Epithelial cell of umbilical artery (primary cell): ENCODE data around the gene TIMM29. TPM values are rescaled to one million over a fixed set of nuclear protein-coding genes. Genes with fewer than 3 reads are reported as not detected.

Source experiments
- total RNA-seq: library from RNA; depleted of rRNA; stranded (reverse); fragments of >200 nt; gene quantifications from 2 replicates; pipeline ENCODE4 v1.2.3, GENCODE V29; 2014

The TIMM29 gene
- total RNA-seq: 36.2 and 38.7 TPM in 2 replicates

GRCh38 chr19:10928563-10929401 lies at the start of gene TIMM29, which contains the start of gene YIPF2:
Gene TIMM29, plus strand, starts transcription at chr19:10928811. Its CDS starts 12 bp downstream, at chr19:10928823.
Gene YIPF2, minus strand, starts transcription at chr19:10928639. Its CDS starts 229 bp downstream, at chr19:10928410.

DNA sequence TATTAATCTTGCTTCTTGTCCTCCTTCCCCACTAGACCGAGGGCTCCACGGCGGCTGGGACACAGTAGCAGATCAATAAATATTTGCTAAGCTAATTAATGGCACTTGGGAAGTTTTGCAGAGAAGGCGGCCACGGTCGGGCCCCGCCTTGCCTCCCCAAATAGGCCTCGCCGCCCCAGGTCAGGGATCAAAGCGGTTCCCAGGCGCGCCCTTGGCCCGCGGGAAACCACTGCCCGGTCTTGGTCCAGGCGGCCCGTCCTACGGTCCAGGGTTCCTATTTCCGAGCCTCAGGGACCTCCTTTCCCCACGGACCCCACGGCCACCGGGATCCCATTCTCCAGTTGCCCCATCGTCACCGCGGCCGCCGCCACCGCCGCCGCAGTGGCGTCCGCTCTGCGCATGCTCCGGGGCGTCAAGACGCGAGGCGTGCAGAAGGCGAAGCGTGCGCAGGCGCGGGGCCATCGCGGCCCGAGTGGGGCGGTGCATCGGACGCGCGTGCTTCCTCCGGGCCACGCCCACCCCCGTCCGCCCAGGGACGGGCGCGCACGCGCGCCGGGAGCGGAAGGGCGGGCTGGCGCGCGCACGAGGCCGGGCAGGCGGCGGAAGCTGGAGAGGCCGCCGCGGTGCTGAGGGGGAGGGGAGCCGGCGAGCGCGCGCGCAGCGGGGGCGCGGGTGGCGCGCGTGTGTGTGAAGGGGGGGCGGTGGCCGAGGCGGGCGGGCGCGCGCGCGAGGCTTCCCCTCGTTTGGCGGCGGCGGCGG lies 31.9 kb downstream of the TIMM29 start, which contains the start of gene SMARCA4:
Gene SMARCA4 (plus strand): TSS at position 717 of the 759 bp plus-strand sequence. CDS start 23,122 bp downstream, outside the sequence.

Other genes with a start within 250 kb of the TIMM29 start
- gene QTRT1, start 227.4 kb upstream of the TIMM29 start, total RNA-seq: 34.1 and 48.0 TPM in 2 replicates
- gene DNM2, start 210.7 kb upstream of the TIMM29 start, total RNA-seq: 79.6 and 96.2 TPM in 2 replicates
- 65.2 and 66.6 TPM in 2 replicates for gene TMED1, start 92.6 kb upstream of the TIMM29 start, total RNA-seq
- under 0.01 and 0.76 TPM in 2 replicates for gene C19orf38, start 80.4 kb upstream of the TIMM29 start, total RNA-seq
- 20.5 and 22.7 TPM in 2 replicates for gene CARM1, start 57.3 kb upstream of the TIMM29 start, total RNA-seq
- gene YIPF2, start 172 bp upstream of the TIMM29 start, total RNA-seq: 87.7 and 91.5 TPM in 2 replicates
- 49.2 and 60.1 TPM in 2 replicates for gene SMARCA4, start 32.2 kb downstream of the TIMM29 start, total RNA-seq
- 84.1 and 97.1 TPM in 2 replicates for gene LDLR, start 160.7 kb downstream of the TIMM29 start, total RNA-seq
- 70.5 and 117 TPM in 2 replicates for gene SPC24, start 227.0 kb downstream of the TIMM29 start, total RNA-seq